Progenitor cell of endocrine pancreas (in vitro differentiated cells): ENCODE results near the gene WIPF1. TPM values are rescaled to one million over a fixed set of nuclear protein-coding genes. Genes with fewer than 3 reads are reported as not detected.

Experiments
- DNase-seq: peaks from one replicate; pipeline ENCODE4 v3.0.0; 2021; ENCODE audit warnings: low spot score; ENCODE audit not compliant: unreplicated experiment
- H3K27ac Mint-ChIP-seq: 2 replicates; pipeline ENCODE4 v1.8.0; 2021; ENCODE audit warnings: mild to moderate bottlenecking, moderate library complexity, mixed read lengths
- H3K27me3 Mint-ChIP-seq: 2 replicates; pipeline ENCODE4 v1.8.0; 2021; ENCODE audit warnings: mixed read lengths
- H3K36me3 Mint-ChIP-seq: 2 replicates; pipeline ENCODE4 v1.8.0; 2022; ENCODE audit warnings: mixed read lengths; ENCODE audit not compliant: insufficient read depth
- H3K4me1 Mint-ChIP-seq: 2 replicates; pipeline ENCODE4 v1.8.0; 2021; ENCODE audit warnings: low read depth, mixed read lengths
- H3K4me3 Mint-ChIP-seq: 2 replicates; pipeline ENCODE4 v1.8.0; 2021; ENCODE audit warnings: low read depth, mild to moderate bottlenecking, moderate library complexity, mixed read lengths
- H3K9me3 Mint-ChIP-seq: 2 replicates; pipeline ENCODE4 v1.8.0; 2021; ENCODE audit warnings: low read depth, mixed read lengths
- CTCF ChIP-seq: fragments of 200-600 bp; sonication (generic); IDR thresholded peaks from one replicate; pipeline ENCODE4 v1.5.0; 2021; ENCODE audit warnings: antibody characterized with exemption, mild to moderate bottlenecking; ENCODE audit not compliant: unreplicated experiment
- total RNA-seq: library from RNA; stranded (reverse); gene quantifications from 2 replicates; pipeline ENCODE4 v1.2.1, GENCODE V29; 2021

The WIPF1 gene
- total RNA-seq, 1 donor from 2014 or later = 12.9 TPM

GRCh38 chr2:174605687-174606086 is 8.1 kb upstream of the WIPF1 start:
- H3K36me3 Mint-ChIP-seq = no peaks in the 10 kb centered on the region
- no peaks in the 10 kb centered on the region for H3K27me3 Mint-ChIP-seq
- DNase-seq = no peak
- no peak overlapping the region for H3K4me3 Mint-ChIP-seq
- H3K27ac Mint-ChIP-seq = no peak overlapping the region
- peak; percentile 42 for TF ChIP-seq CTCF
- H3K9me3 Mint-ChIP-seq = no peaks in the 10 kb centered on the region
- peaks cover 7% of the 10 kb centered on the region for H3K4me1 Mint-ChIP-seq

- DNase-seq = no peak
- H3K4me1 Mint-ChIP-seq = no peaks in the 10 kb centered on the region
- H3K4me3 Mint-ChIP-seq = no peak overlapping the region
- no peaks in the 10 kb centered on the region for H3K27me3 Mint-ChIP-seq
- peaks cover 9% of the 10 kb centered on the region for H3K9me3 Mint-ChIP-seq
- peaks cover 2% of the 10 kb centered on the region for H3K36me3 Mint-ChIP-seq
- H3K27ac Mint-ChIP-seq = no peak overlapping the region
- peak; percentile 42 for TF ChIP-seq CTCF
Observed at GRCh38 chr2:174603280-174603679, 5.7 kb upstream of the WIPF1 start.

- H3K4me3 Mint-ChIP-seq = no peak overlapping the region
- no peak overlapping the region for H3K27ac Mint-ChIP-seq
- peaks cover 9% of the 10 kb centered on the region for H3K9me3 Mint-ChIP-seq
- TF ChIP-seq CTCF = no peak
- no peaks in the 10 kb centered on the region for H3K4me1 Mint-ChIP-seq
- DNase-seq = no peak
- peaks cover 2% of the 10 kb centered on the region for H3K36me3 Mint-ChIP-seq
- H3K27me3 Mint-ChIP-seq = no peaks in the 10 kb centered on the region
Observed at GRCh38 chr2:174602745-174603144, 5.1 kb upstream of the WIPF1 start.

- TF ChIP-seq CTCF = no peak
- Mint-ChIP-seq H3K9me3 (peaks cover 9% of the 10 kb centered on the region), H3K36me3 (peaks cover 2% of the 10 kb centered on the region)
Observed at GRCh38 chr2:174600349-174600748, 2.7 kb upstream of the WIPF1 start.

GRCh38 chr2:174599310-174599921 is 1.8 kb upstream of the WIPF1 start:
- no peak overlapping the region for H3K4me3 Mint-ChIP-seq
- no peak for DNase-seq
- no peaks in the 10 kb centered on the region for H3K27me3 Mint-ChIP-seq
- H3K9me3 Mint-ChIP-seq = peaks cover 9% of the 10 kb centered on the region
- TF ChIP-seq CTCF = no peak
- peaks cover 2% of the 10 kb centered on the region for H3K36me3 Mint-ChIP-seq
- no peak overlapping the region for H3K27ac Mint-ChIP-seq
- no peaks in the 10 kb centered on the region for H3K4me1 Mint-ChIP-seq

More at GRCh38 chr2:174600349-174600748, 2.7 kb upstream of the WIPF1 start:
- no peak overlapping the region for H3K27ac Mint-ChIP-seq
- no peak for DNase-seq
- no peaks in the 10 kb centered on the region for H3K4me1 Mint-ChIP-seq
- no peak overlapping the region for H3K4me3 Mint-ChIP-seq
- H3K27me3 Mint-ChIP-seq = no peaks in the 10 kb centered on the region
